22Rv1 (cell line): ENCODE data around the gene NUDT5.

ENCODE experiments used
- CTCF ChIP-seq: fragments of 450-650 bp; IDR thresholded peaks from 2 replicates; pipeline ENCODE4 v1.5.1; 2017; ENCODE audit warnings: mild to moderate bottlenecking
- ZFX ChIP-seq: fragments of 450-650 bp; IDR thresholded peaks from 2 replicates; pipeline ENCODE4 v1.6.1; 2017; ENCODE audit warnings: antibody characterized with exemption, borderline replicate concordance

- TF ChIP-seq CTCF: no peak
- TF ChIP-seq ZFX: no peak
These were observed 66.2 kb downstream of the NUDT5 start, which contains the start of gene SEC61A2 for GRCh38 chr10:12129222-12130111.
